Mononuclear cell (primary cell): Measurements from ENCODE around the gene VAV2. TPM values are rescaled to one million over a fixed set of nuclear protein-coding genes. Genes with fewer than 3 reads are reported as not detected.
"Not testable (repeated sequence)": the region's sequence is repeated elsewhere in the genome, so short reads cannot be mapped to it uniquely, and the experiment has no call there.

Experiments
- H3K27me3 ChIP-seq: 2 replicates; pipeline ENCODE4 v1.6.0; 2011; ENCODE audit warnings: low read length, control low read depth; ENCODE audit not compliant: insufficient read depth
- H3K4me1 ChIP-seq: 2 replicates; pipeline ENCODE4 v1.5.1; 2011; ENCODE audit warnings: mild to moderate bottlenecking, low read length, control low read depth; ENCODE audit not compliant: insufficient read depth
- H3K4me3 ChIP-seq: 2 replicates; pipeline ENCODE4 v1.5.1; 2011; ENCODE audit warnings: mild to moderate bottlenecking, low read length, moderate library complexity
- H3K9me3 ChIP-seq: 2 replicates; pipeline ENCODE4 v1.5.1; 2011; ENCODE audit warnings: low read depth, mild to moderate bottlenecking, control low read depth, low read length
- total RNA-seq: library from RNA; depleted of rRNA; stranded (reverse); fragments of >200 nt; gene quantifications from one replicate; pipeline ENCODE4 v1.2.3, GENCODE V29; 2012

The VAV2 gene
- total RNA-seq, 1 donor, result 4.5 TPM

DNA sequence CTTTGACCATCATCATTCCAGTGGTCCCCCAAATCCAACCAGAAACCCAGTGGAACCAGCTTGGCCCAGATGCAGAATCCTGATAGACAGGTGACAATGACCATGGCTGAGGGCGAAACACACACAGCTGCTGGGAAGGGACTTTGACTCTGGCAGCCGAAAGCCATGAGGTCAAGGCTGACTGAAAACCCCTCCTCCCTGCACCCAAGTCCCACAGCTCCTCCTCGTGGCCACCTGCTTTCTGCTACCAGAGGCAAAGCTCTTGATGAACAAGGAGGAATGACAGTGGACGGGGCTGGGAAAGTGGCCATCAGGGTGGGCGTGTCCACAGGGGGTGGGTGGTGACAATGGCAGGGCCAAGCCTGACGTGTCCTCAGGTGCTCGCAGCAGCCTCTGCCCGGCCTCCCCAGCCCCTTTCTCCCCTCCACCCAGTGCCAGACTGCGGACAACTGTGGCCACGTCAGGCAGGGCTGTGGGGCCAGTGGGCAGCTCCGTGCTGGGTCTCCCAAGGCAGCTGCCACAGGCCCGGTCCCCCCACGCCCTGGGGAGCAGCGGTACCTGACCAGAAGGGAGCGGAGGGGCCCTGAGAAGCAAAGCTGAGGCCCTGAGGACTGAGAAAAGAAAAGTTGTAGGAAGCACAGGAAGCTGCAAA, 223.1 kb downstream of the VAV2 start:
- no peaks in the 10 kb centered on the region for H3K27me3 ChIP-seq
- H3K4me3 ChIP-seq, result no peak overlapping the region
- no peaks in the 10 kb centered on the region for H3K4me1 ChIP-seq
- peaks cover 6% of the 10 kb centered on the region for H3K9me3 ChIP-seq

DNA sequence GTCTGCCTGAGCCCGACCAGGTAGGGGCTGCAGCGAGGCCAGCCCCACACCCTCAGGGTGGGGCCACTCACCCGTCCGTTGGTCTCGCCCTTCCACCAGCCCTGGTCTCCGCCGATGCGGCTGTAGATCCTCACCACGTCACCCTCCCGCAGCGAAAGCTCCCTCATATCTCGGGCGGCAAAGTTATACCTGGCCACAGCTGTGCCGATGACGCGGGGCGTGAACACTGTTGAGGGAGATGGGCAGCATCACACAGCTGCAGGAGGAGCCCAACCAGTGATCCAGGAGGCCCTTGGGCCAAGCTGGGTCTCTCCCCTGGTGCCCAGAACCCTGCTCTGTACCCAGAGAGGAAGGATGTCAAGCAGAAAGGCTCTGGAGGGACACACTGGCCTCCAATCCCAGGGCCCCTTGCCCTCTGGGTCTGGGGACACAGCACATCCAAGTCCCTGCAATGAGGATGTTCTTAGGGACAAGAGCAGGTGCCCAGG, 223.7 kb downstream of the VAV2 start:
- Histone ChIP-seq H3K4me3 (no peak overlapping the region), H3K27me3 (no peaks in the 10 kb centered on the region), H3K9me3 (peaks cover 6% of the 10 kb centered on the region), H3K4me1 (no peaks in the 10 kb centered on the region)

DNA sequence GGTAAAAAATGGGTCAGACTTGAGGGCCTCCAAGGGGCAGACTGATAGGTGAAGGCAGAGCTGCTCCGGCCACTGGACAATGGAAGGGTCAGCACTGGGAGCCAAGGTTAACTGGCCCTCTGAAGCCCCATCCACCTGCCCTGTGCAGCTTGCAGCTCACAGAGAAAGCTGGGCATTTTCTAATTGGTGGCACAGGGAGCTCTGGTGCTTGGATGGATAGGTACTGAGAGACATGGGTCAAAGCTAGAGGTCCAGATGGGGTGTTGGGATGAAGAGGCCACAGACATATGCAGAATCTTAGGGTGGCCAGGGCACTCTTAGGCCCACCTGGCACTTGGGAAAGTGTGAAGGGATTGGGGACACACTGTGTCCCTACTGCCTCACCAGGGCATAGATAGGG, 224.5 kb downstream of the VAV2 start:
- H3K4me1 ChIP-seq, result no peaks in the 10 kb centered on the region

DNA sequence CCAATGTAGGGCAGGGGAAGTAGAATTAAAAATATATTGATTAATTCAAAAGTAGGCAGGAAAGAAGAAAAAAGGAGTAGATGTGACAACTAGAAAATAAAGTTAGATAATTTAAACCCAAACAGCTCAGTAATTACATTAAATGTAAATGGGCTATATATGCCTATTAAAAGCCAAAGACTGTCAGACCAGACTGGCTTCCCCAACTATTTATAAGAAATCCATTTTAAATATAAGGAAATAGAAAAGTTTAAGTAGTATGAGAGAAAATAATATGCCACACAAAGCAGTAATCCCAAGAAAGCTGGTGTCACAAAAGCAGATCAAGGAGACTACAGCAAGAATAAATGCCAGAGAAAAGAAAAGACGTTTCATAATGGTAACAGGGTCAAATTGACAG, 225.1 kb downstream of the VAV2 start:
- no peaks in the 10 kb centered on the region for H3K4me1 ChIP-seq
- peaks cover 6% of the 10 kb centered on the region for H3K9me3 ChIP-seq

More for the DNA sequence above, 224.5 kb downstream of the VAV2 start:
- peaks cover 6% of the 10 kb centered on the region for H3K9me3 ChIP-seq
- H3K27me3 ChIP-seq, result no peaks in the 10 kb centered on the region
- H3K4me3 ChIP-seq, result no peak overlapping the region

DNA sequence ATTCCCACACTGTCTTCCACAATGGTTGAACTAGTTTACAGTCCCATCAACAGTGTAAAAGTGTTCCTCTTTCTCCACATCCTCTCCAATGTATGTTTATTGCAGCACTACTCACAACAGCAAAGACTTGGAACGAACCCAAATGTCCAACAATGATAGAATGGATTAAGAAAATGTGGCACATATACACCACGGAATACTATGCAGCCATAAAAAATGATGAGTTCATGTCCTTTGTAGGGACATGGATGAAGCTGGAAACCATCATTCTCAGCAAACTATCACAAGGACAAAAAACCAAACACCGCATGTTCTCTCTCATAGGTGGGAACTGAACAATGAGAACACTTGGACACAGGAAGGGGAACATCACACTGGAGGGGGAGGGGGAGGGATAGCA, 225.9 kb downstream of the VAV2 start:
- H3K4me3 ChIP-seq, H3K27me3 ChIP-seq, H3K4me1 ChIP-seq, H3K9me3 ChIP-seq: not testable (repeated sequence)

More for the DNA sequence above, 225.1 kb downstream of the VAV2 start:
- Histone ChIP-seq H3K27me3 (no peaks in the 10 kb centered on the region), H3K4me3 (no peak overlapping the region)

DNA sequence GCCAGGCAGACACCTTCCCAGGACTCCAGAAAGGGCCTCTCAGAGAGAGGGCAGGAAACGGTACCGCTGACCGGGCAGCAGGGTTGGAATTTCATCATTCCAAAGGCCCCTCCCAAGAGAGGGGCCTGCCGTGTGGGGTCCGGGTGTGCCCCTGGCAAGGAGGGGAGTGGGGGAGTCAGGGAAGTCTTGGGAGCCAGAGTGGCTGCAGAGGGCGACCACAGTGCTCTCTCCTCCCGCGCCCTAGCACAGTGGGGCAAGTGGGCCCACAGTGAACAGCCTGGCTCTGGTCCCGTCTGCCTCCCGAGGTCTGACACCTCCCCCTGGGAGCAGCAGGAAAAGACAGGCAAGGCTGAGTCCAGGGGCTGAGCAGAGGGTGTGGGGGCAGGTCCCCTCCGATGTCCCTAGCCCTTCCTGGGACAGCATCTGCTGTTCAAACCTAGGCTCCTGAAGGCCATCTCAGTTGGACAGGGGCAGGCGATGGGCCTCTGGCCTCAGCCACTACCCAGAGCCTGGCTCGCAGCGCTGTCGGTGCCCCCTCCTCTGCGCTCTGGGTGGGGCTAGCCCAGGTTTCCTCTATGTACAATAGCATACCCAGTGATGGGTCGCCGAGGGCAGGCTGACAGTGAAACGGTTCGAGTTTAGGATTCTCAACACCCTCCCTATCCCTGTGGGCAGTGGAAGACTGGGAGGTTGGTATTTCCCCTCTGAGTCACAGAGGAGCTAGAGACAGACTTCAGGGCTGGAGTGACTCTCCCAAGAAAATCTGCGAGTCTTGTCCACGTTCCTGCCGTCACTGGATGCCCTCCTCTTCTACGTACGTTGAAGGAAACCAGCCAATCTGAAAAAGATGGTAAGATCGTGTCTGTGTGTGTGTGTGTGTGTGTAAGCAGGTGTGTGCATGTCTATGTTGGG, 228.6 kb downstream of the VAV2 start:
- Histone ChIP-seq H3K4me1 (no peaks in the 10 kb centered on the region), H3K9me3 (peaks cover 6% of the 10 kb centered on the region), H3K27me3 (no peaks in the 10 kb centered on the region), H3K4me3 (no peak overlapping the region)

DNA sequence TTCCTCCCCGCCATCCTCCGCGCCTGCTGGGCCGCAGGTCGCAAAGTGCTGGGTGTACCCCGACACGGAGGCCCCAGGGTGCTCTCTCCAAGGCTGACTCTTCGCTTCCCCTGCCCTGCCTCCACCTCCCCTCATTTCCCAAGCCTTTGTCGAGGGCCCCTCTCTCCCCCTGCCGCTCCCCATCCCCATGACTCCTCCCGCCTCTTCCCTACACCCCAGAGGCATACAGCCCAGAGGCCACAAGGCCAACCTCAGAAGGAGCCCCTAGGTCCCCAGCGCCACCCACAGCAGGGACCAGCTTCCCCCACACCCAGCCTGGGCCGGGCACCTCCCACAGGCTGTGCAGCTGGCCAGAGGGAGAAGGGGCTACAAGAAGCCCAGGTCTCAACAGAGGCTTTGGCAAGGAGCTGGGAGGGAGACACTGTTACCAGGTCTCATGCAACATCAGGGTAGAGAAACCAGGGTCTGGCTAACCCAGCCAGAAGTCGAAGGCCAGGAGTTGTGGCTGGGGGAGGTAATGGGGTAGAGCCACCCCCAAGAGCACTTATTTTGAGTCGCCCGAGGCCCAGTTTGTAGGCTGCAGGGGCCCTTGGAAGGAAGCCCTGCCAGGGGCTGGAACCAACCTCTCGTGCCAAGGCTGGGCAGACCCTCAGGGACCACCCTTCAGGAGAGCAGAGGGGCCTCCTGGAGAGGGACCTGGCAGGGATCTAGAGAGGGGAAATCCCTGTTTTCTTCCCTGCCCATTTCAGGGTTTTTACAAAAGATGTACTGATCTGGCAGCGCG, 229.4 kb downstream of the VAV2 start:
- Histone ChIP-seq H3K4me3 (no peak overlapping the region), H3K27me3 (no peaks in the 10 kb centered on the region), H3K9me3 (peaks cover 6% of the 10 kb centered on the region)

DNA sequence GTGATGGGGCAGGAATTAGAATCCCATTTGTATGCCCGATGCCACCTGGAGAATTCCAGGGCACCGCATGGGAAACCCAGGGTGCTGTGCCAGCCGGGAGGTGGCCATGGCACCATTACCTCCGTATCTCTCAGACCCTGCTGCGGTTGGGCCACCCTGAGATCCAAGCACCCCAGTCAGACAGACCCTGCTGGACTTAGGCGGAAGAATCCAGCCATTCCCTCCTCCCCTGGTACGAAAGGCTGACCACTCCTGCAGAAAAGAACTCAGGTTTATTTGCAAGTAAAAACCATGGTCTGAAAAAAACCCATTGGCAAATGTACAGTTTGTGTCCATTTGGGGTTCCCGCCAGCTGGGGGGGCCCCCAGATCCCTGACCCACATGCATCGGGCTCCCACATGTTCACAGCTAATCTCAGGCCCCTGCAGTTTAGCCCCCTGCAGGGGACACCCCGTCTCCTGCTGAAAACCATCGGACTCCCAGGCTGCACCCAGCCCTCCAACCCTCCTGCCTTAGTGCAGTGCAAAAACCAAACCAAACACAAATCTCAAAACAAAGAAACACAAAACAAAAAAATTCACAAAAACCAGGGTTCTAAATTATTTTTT, 230.4 kb downstream of the VAV2 start:
- Histone ChIP-seq H3K4me3 (no peak overlapping the region), H3K4me1 (no peaks in the 10 kb centered on the region), H3K9me3 (no peaks in the 10 kb centered on the region), H3K27me3 (no peaks in the 10 kb centered on the region)

More for the DNA sequence above, 229.4 kb downstream of the VAV2 start:
- H3K4me1 ChIP-seq, result no peaks in the 10 kb centered on the region

DNA sequence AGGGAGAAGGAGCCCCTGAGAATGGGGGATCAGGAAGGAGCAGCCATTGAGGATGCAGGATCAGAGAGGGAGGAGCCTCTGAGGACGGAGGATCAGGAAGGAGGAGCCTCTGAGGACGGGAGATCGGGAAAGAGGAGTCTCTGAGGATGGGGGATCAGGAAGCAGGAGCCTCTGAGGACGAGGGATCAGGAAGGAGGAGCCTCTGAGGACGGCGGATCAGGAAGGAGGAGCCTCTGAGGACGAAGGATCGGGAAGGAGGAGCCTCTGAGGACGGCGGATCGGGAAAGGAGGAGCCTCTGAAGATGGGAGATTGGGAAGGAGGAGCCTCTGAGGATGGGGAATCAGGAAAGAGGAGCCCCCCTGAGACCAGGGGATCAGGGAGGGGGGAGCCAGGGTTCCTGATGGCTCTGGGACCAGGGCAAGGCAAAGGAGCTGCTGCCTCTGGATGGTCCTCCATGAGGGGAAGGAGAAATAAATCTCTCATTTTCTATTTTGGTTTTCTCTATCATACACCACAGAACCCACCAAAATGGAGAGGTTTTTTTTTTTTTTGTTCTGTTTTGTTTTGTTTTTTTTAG, 231.3 kb downstream of the VAV2 start:
- no peaks in the 10 kb centered on the region for H3K27me3 ChIP-seq
- no peaks in the 10 kb centered on the region for H3K9me3 ChIP-seq
- no peak overlapping the region for H3K4me3 ChIP-seq
- H3K4me1 ChIP-seq, result no peaks in the 10 kb centered on the region

DNA sequence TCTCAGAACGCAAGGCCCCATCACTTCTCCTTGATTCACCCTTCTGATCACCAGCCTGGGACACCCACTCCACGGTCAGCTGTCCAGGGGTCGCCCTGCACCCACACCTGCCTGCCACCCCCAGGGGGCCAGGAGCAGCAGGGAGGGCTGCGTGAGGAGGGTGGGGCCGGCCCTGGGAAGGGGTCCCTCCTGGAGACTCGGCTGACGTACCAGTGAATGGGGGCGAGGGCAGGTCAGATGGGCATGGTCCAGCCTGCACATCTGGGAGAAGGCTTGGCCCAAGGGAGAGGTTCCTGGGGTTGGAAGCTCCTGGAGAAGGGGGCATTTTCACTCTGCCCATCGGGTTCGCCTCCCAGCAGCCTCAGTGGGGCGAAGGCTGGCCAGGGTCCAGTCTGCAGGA, 232.2 kb downstream of the VAV2 start:
- no peak overlapping the region for H3K4me3 ChIP-seq
- no peaks in the 10 kb centered on the region for H3K27me3 ChIP-seq
- no peaks in the 10 kb centered on the region for H3K9me3 ChIP-seq
- no peaks in the 10 kb centered on the region for H3K4me1 ChIP-seq

DNA sequence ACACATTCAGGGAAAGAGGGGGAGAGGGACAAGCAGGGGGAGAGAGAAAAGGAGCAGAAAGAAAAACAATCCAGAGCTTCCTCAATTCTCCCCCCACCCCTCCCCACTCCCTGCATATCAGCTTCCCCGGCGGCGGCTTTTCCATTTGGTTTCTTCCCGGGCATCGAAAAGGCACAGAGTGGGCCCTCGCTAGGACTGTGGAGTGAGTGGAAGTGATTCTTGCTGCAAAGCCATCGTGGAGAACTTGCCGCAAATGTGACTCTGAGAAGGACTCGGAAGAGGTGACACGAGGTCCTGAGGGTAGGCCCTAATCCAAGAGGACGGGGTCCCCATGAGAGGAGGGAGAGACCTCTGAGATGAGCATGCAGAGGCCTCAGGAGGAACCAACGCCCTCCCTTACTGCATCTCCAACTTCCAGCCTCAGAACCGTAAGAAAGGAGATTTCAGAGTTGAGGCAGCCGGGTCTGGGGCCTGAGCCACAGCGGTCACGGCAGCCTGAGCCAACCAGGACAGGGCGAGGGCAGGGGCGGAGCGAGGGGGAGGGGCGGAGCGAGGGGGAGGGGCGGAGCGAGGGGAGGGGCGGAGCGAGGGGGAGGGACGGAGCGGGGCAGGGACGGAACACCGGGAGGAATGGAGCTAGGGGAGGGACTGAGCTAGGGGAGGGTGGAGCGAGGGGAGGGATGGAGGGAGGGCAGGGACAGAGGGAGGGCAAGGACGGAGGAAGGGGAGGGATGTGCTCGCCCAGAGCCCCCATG, 232.8 kb downstream of the VAV2 start:
- no peak overlapping the region for H3K4me3 ChIP-seq
- no peaks in the 10 kb centered on the region for H3K27me3 ChIP-seq
- H3K4me1 ChIP-seq, result no peaks in the 10 kb centered on the region
- no peaks in the 10 kb centered on the region for H3K9me3 ChIP-seq

DNA sequence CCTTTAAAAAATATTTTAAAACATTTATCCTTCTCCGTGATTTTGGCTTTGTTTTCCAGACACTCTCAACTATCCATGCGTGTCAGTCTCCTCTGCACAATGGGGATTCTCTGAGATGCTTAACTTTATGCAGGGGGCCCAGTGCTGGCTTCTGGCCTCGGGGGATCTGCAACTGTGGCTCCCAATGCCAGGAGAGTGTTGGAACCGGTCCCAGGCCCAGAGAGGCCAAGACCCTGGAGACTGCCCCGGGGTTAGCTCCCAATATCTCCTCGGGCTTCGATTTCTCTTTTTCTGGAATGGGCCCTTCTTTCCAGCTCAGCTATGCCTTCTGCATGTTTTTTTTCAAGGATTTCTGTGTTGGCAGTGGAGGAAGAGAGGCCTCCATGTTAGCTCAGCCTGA, 233.9 kb downstream of the VAV2 start:
- H3K9me3 ChIP-seq, result no peaks in the 10 kb centered on the region
- H3K27me3 ChIP-seq, result no peaks in the 10 kb centered on the region
- H3K4me3 ChIP-seq, result no peak overlapping the region
- no peaks in the 10 kb centered on the region for H3K4me1 ChIP-seq

DNA sequence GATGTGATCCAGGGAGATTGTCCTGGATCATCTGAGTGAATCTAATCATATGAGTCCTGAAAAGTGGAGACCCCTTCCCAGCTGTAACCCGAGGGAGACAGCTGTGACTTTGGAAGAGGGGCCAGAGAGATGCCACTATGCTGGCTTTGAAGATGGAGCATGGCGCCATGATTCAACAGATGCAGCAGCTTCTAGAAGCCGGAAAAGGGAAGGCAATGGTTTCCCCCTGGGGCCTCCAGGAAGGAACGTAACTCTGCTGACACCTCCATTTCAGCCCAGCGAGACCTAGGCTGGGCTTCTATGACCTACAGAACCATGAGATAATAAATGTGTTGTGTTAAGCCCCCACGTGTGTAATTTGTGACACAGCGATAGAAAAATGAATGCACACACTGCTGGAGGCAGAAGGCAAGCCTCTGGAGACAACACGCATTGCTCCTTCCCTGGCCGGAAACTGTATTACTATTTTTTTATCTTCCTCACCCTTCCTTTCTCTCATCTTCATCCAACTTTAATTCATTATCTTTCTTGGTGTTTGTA, 237.4 kb downstream of the VAV2 start:
- H3K4me1 ChIP-seq, result no peaks in the 10 kb centered on the region
- no peaks in the 10 kb centered on the region for H3K9me3 ChIP-seq
- no peak overlapping the region for H3K4me3 ChIP-seq
- H3K27me3 ChIP-seq, result no peaks in the 10 kb centered on the region

DNA sequence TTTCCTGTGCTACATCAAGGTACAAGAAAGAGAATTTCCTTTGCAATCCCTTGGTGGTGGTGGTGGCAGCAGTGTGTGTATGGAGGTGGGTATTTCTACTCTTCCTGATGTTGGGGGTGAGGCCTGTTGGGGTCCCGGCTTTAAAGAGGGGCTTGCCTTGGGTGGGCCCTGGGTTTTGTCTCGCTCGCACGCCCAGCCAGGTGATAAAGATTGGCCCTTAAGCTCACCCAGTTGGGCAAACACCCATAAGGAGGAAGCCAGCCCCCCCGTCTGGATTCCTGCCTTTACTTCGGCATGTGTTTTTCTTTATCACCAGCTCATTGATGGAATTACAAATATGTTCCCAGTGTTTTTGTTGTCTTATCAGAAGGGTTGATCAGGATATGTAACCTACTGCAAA, 237.9 kb downstream of the VAV2 start:
- H3K4me3 ChIP-seq, result no peak overlapping the region
- no peaks in the 10 kb centered on the region for H3K4me1 ChIP-seq
- H3K9me3 ChIP-seq, result no peaks in the 10 kb centered on the region
- peaks cover 2% of the 10 kb centered on the region for H3K27me3 ChIP-seq
